GM23338 (cell line): Measurements from ENCODE around the gene CYB5R3. TPM values are rescaled to one million over a fixed set of nuclear protein-coding genes. Genes with fewer than 3 reads are reported as not detected.

Experiments used
- ATAC-seq: fragments of 200-7000 bp; cut with Tn5 transposase; 3 replicates; pipeline ENCODE4 v1.9.1; 2020
- DNase-seq: peaks from one replicate; pipeline ENCODE4 v3.0.0-alpha.2; 2015; ENCODE audit warnings: low spot score
- H2AFZ ChIP-seq: fragments of 200-600 bp; sonication (generic); 2 replicates; pipeline ENCODE4 v1.8.0; 2016; ENCODE audit warnings: antibody characterized with exemption, mild to moderate bottlenecking, moderate library complexity
- H3F3A ChIP-seq: fragments of 200-600 bp; sonication (generic); replicated peaks from 2 replicates; pipeline ENCODE4 v1.8.0; 2017; ENCODE audit warnings: antibody characterized with exemption, mixed run types, low read depth
- H3K27ac ChIP-seq: fragments of 200-600 bp; sonication (generic); 2 replicates; pipeline ENCODE4 v1.6.1; 2016; ENCODE audit warnings: low read depth
- H3K27me3 ChIP-seq: fragments of 200-600 bp; sonication (generic); 2 replicates; pipeline ENCODE4 v1.8.0; 2016; ENCODE audit warnings: mild to moderate bottlenecking, mixed run types, moderate library complexity; ENCODE audit not compliant: insufficient read depth
- H3K36me3 ChIP-seq: fragments of 200-600 bp; sonication (generic); 2 replicates; pipeline ENCODE4 v1.8.0; 2016; ENCODE audit warnings: mild to moderate bottlenecking; ENCODE audit not compliant: insufficient read depth
- H3K4me1 ChIP-seq: fragments of 200-600 bp; sonication (generic); 2 replicates; pipeline ENCODE4 v1.8.0; 2016; ENCODE audit warnings: mild to moderate bottlenecking, moderate library complexity; ENCODE audit not compliant: insufficient read depth
- H3K4me2 ChIP-seq: fragments of 200-600 bp; sonication (generic); 2 replicates; pipeline ENCODE4 v1.7.1; 2017; ENCODE audit warnings: mixed run types
- H3K4me3 ChIP-seq: fragments of 200-600 bp; sonication (generic); 2 replicates; pipeline ENCODE4 v1.6.1; 2016; ENCODE audit warnings: mixed run types
- H3K79me2 ChIP-seq: fragments of 200-600 bp; sonication (generic); replicated peaks from 2 replicates; pipeline ENCODE4 v1.8.0; 2017; ENCODE audit warnings: mild to moderate bottlenecking; ENCODE audit not compliant: insufficient read depth
- H3K9me2 ChIP-seq: fragments of 200-600 bp; sonication (generic); 2 replicates; pipeline ENCODE4 v1.8.0; 2017; ENCODE audit not compliant: insufficient read depth
- H4K20me1 ChIP-seq: fragments of 200-600 bp; sonication (generic); replicated peaks from 2 replicates; pipeline ENCODE4 v1.8.0; 2017; ENCODE audit warnings: mild to moderate bottlenecking; ENCODE audit not compliant: insufficient read depth
- H3K27ac Mint-ChIP-seq: 2 replicates; pipeline ENCODE4 v1.8.0; 2020; ENCODE audit warnings: inconsistent platforms, mild to moderate bottlenecking, moderate library complexity, mixed read lengths
- H3K27me3 Mint-ChIP-seq: 3 replicates; pipeline ENCODE4 v1.8.0; 2022; ENCODE audit warnings: low read depth, mild to moderate bottlenecking, moderate library complexity, mixed read lengths, inconsistent platforms; ENCODE audit not compliant: insufficient read depth, poor library complexity
- H3K36me3 Mint-ChIP-seq: 3 replicates; pipeline ENCODE4 v1.8.0; 2021; ENCODE audit warnings: low read depth, mild to moderate bottlenecking, inconsistent platforms, moderate library complexity, mixed read lengths
- H3K4me1 Mint-ChIP-seq: 3 replicates; pipeline ENCODE4 v1.8.0; 2020; ENCODE audit warnings: mild to moderate bottlenecking, inconsistent platforms, mixed read lengths
- H3K4me3 Mint-ChIP-seq: 3 replicates; pipeline ENCODE4 v1.8.0; 2021; ENCODE audit warnings: moderate library complexity, mild to moderate bottlenecking, inconsistent platforms, mixed read lengths
- H3K9me3 Mint-ChIP-seq: 3 replicates; pipeline ENCODE4 v1.8.0; 2020; ENCODE audit warnings: moderate library complexity, mild to moderate bottlenecking, inconsistent platforms, mixed read lengths
- EZH2 ChIP-seq: fragments of 200-600 bp; sonication (generic); IDR thresholded peaks from one replicate; pipeline ENCODE4 v1.8.0; 2017; ENCODE audit warnings: antibody characterized with exemption, mild to moderate bottlenecking, low read depth; ENCODE audit not compliant: unreplicated experiment
- EZH2phosphoT487 ChIP-seq: fragments of 200-600 bp; sonication (generic); IDR thresholded peaks from one replicate; pipeline ENCODE4 v1.8.1; 2018; ENCODE audit warnings: antibody characterized with exemption; ENCODE audit not compliant: unreplicated experiment
- JUNB ChIP-seq: IDR thresholded peaks from one replicate; pipeline ENCODE4 v1.6.1; 2016; ENCODE audit warnings: antibody characterized with exemption; ENCODE audit not compliant: unreplicated experiment
- NANOG ChIP-seq: IDR thresholded peaks from 2 replicates; pipeline ENCODE4 v1.6.1; 2016; ENCODE audit warnings: antibody characterized with exemption, borderline replicate concordance
- STAT1 ChIP-seq: IDR thresholded peaks from one replicate; pipeline ENCODE4 v1.6.1; 2016; ENCODE audit warnings: antibody characterized with exemption; ENCODE audit not compliant: unreplicated experiment
- ZNF331 ChIP-seq: fragments of 250-450 bp; sonication (Bioruptor Pico); IDR thresholded peaks from 2 replicates; pipeline ENCODE4 v1.5.0; 2020; ENCODE audit warnings: low read depth, mild to moderate bottlenecking, moderate library complexity
- polyA plus RNA-seq: library from polyadenylated mRNA; unstranded; fragments of >200 nt; fragmentation: Nextera tagmentation; extraction: Ambion mirVana; gene quantifications from 2 replicates; pipeline ENCODE4 v1.2.1, GENCODE V29; 2016
- total RNA-seq: library from RNA; depleted of rRNA; stranded (reverse); fragments of >200 nt; shearing (Covaris generic); gene quantifications from 2 replicates; pipeline ENCODE4 v1.2.3, GENCODE V29; 2014
- TF ChIP-seq, protein P1 (sequence below): IDR thresholded peaks from 2 replicates; pipeline ENCODE4 v1.6.1; 2016; ENCODE audit warnings: antibody characterized with exemption
- TF ChIP-seq, protein P2 (sequence below), 2 experiments: fragments of 200-600 bp in 1 of 2; sonication (generic) in 1 of 2; conservative IDR thresholded peaks; 2 replicates each; pipeline versions ENCODE4 v1.5.1 to v1.6.1; 2016 to 2017; ENCODE audit warnings: antibody characterized with exemption in 2 of 2, low read depth in 2 of 2, mild to moderate bottlenecking in 2 of 2, moderate library complexity in 1 of 2
- TF ChIP-seq, protein P3 (sequence below): IDR thresholded peaks from one replicate; pipeline ENCODE4 v1.6.1; 2018; ENCODE audit warnings: antibody characterized with exemption; ENCODE audit not compliant: unreplicated experiment

Gene CYB5R3
- total and polyA plus RNA-seq, 2 experiments from 2014 or later, result 76.2 to 76.9 TPM

DNA sequence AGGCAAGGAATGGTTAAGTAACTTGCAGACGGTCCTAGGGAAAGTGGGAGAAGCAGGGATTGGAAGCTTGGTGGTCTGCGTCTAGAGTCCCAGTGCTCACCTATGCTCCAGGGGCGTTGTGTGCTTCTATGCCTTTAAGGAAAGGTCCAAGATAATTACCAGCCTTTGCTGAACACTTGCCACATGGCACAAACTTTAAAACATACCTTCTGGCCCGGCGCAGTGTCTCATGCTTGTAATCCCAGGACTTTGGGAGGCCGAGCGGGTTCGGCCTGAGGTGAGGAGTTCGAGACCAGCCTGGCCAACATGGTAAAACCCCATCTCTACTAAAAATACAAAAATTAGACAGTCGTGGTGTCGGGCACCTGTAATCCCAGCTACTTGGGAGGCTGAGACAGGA lies 36.9 kb downstream of the CYB5R3 start (continued):
- TF ChIP-seq, protein P1, sequence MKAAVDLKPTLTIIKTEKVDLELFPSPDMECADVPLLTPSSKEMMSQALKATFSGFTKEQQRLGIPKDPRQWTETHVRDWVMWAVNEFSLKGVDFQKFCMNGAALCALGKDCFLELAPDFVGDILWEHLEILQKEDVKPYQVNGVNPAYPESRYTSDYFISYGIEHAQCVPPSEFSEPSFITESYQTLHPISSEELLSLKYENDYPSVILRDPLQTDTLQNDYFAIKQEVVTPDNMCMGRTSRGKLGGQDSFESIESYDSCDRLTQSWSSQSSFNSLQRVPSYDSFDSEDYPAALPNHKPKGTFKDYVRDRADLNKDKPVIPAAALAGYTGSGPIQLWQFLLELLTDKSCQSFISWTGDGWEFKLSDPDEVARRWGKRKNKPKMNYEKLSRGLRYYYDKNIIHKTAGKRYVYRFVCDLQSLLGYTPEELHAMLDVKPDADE, result no peak
- TF ChIP-seq EZH2 (no peak), NANOG (no peak), EZH2phosphoT487 (no peak), ZNF331 (CRISPR knock-in tag) (no peak), JUNB (no peak), STAT1 (no peak)
- TF ChIP-seq, protein P2, sequence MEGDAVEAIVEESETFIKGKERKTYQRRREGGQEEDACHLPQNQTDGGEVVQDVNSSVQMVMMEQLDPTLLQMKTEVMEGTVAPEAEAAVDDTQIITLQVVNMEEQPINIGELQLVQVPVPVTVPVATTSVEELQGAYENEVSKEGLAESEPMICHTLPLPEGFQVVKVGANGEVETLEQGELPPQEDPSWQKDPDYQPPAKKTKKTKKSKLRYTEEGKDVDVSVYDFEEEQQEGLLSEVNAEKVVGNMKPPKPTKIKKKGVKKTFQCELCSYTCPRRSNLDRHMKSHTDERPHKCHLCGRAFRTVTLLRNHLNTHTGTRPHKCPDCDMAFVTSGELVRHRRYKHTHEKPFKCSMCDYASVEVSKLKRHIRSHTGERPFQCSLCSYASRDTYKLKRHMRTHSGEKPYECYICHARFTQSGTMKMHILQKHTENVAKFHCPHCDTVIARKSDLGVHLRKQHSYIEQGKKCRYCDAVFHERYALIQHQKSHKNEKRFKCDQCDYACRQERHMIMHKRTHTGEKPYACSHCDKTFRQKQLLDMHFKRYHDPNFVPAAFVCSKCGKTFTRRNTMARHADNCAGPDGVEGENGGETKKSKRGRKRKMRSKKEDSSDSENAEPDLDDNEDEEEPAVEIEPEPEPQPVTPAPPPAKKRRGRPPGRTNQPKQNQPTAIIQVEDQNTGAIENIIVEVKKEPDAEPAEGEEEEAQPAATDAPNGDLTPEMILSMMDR (conservative IDR thresholded peaks at IDR 0.05; ENCODE audit: low read depth in 2 of 2), result no peak

DNA sequence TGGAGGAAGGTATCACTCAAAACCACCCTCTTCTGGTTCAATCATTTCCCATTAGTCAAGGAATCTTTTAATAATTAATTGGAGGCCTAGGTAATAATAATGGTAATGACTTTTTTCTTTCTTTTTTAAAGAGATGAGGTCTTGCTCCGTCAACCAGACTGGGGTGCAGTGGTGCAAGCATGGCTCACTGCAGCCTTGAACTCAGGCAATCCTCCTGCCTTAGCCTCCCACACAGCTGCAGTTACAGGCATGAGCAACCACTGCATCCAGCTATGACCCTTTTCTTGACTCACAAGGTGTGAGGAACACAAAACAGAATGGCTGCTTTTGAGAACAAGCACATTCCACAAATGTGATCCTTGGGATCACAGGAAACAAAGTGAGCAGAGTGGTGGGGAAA lies 38.1 kb downstream of the CYB5R3 start:
- no peak overlapping the region; the same call in 1 of the 2 replicates for H3K27ac ChIP-seq
- no peak overlapping the region for H2AFZ ChIP-seq
- H3K4me1 Mint-ChIP-seq, result peaks cover 44% of the 10 kb centered on the region
- H4K20me1 ChIP-seq, result peaks cover 40% of the 10 kb centered on the region
- no peaks in the 10 kb centered on the region for H3K27me3 ChIP-seq
- no peak overlapping the region for H3K4me3 Mint-ChIP-seq
- DNase-seq (no peak), ATAC-seq (no peak)
- H3K4me2 ChIP-seq, result no peak overlapping the region
- no peaks in the 10 kb centered on the region for H3K9me2 ChIP-seq
- peaks cover 33% of the 10 kb centered on the region for H3K27me3 Mint-ChIP-seq
- H3K36me3 Mint-ChIP-seq, result peaks cover 68% of the 10 kb centered on the region
- H3K27ac Mint-ChIP-seq, result 0 out of 2 replicates have a peak overlapping the region, but pooled peaks have one; percentile 5
- H3K79me2 ChIP-seq, result peaks cover 80% of the 10 kb centered on the region
- peaks cover 8% of the 10 kb centered on the region; the same call in 2 of the 3 replicates for H3K9me3 Mint-ChIP-seq
- H3F3A ChIP-seq, result peaks cover 5% of the 10 kb centered on the region
- peaks cover 15% of the 10 kb centered on the region; the same call in 1 of the 2 replicates for H3K4me1 ChIP-seq
- no peak overlapping the region for H3K4me3 ChIP-seq
- peaks cover 11% of the 10 kb centered on the region for H3K36me3 ChIP-seq
- TF ChIP-seq, protein P1, result no peak
- TF ChIP-seq, protein P3, sequence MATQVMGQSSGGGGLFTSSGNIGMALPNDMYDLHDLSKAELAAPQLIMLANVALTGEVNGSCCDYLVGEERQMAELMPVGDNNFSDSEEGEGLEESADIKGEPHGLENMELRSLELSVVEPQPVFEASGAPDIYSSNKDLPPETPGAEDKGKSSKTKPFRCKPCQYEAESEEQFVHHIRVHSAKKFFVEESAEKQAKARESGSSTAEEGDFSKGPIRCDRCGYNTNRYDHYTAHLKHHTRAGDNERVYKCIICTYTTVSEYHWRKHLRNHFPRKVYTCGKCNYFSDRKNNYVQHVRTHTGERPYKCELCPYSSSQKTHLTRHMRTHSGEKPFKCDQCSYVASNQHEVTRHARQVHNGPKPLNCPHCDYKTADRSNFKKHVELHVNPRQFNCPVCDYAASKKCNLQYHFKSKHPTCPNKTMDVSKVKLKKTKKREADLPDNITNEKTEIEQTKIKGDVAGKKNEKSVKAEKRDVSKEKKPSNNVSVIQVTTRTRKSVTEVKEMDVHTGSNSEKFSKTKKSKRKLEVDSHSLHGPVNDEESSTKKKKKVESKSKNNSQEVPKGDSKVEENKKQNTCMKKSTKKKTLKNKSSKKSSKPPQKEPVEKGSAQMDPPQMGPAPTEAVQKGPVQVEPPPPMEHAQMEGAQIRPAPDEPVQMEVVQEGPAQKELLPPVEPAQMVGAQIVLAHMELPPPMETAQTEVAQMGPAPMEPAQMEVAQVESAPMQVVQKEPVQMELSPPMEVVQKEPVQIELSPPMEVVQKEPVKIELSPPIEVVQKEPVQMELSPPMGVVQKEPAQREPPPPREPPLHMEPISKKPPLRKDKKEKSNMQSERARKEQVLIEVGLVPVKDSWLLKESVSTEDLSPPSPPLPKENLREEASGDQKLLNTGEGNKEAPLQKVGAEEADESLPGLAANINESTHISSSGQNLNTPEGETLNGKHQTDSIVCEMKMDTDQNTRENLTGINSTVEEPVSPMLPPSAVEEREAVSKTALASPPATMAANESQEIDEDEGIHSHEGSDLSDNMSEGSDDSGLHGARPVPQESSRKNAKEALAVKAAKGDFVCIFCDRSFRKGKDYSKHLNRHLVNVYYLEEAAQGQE, result no peak
